Osteoblast (primary cell): ENCODE data around the gene HTT-AS. TPM values are rescaled to one million over a fixed set of nuclear protein-coding genes. Genes with fewer than 3 reads are reported as not detected.

Experiments
- DNase-seq: peaks from one replicate; pipeline ENCODE4 v3.0.0; 2011; ENCODE audit warnings: low spot score, mixed read lengths; ENCODE audit not compliant: insufficient read length; ENCODE audit errors: missing footprints
- H2AFZ ChIP-seq: 2 replicates; pipeline ENCODE4 v1.6.0; 2011; ENCODE audit warnings: mild to moderate bottlenecking, low read length
- H3K27ac ChIP-seq: 2 replicates; pipeline ENCODE4 v1.5.1; 2011; ENCODE audit warnings: mild to moderate bottlenecking, low read depth, low read length, moderate library complexity
- H3K27me3 ChIP-seq: 2 replicates; pipeline ENCODE4 v1.6.0; 2012; ENCODE audit warnings: mild to moderate bottlenecking, control low read depth, inconsistent platforms, low read length, moderate library complexity; ENCODE audit not compliant: insufficient read depth
- H3K36me3 ChIP-seq: 2 replicates; pipeline ENCODE4 v1.5.1; 2011; ENCODE audit warnings: mild to moderate bottlenecking, low read length, control low read depth, moderate library complexity; ENCODE audit not compliant: insufficient read depth
- H3K4me1 ChIP-seq: 2 replicates; pipeline ENCODE4 v1.5.1; 2011; ENCODE audit warnings: mild to moderate bottlenecking, low read length, control low read depth, moderate library complexity; ENCODE audit not compliant: insufficient read depth
- H3K4me2 ChIP-seq: 2 replicates; pipeline ENCODE4 v1.6.0; 2011; ENCODE audit warnings: mild to moderate bottlenecking, low read length; ENCODE audit not compliant: insufficient read depth
- H3K4me3 ChIP-seq: fragments of 200-600 bp; sonication (generic); 3 replicates; pipeline ENCODE4 v1.5.1; 2012; ENCODE audit warnings: mild to moderate bottlenecking, low read length, inconsistent platforms; ENCODE audit not compliant: insufficient read depth
- H3K79me2 ChIP-seq: 2 replicates; pipeline ENCODE4 v1.6.0; 2012; ENCODE audit warnings: mild to moderate bottlenecking, low read length, control low read depth, inconsistent platforms; ENCODE audit not compliant: insufficient read depth
- H3K9me3 ChIP-seq: 2 replicates; pipeline ENCODE4 v1.5.1; 2011; ENCODE audit warnings: low read depth, low read length, control low read depth
- H4K20me1 ChIP-seq: 2 replicates; pipeline ENCODE4 v1.6.0; 2012; ENCODE audit warnings: mild to moderate bottlenecking, low read length, control low read depth; ENCODE audit not compliant: insufficient read depth
- total RNA-seq: library from RNA; depleted of rRNA; stranded (reverse); fragments of >200 nt; gene quantifications from 2 replicates; pipeline ENCODE4 v1.2.3, GENCODE V29; 2012
- TF ChIP-seq, protein P1 (sequence below): IDR thresholded peaks from 2 replicates; pipeline ENCODE4 v1.5.1; 2011; ENCODE audit warnings: mild to moderate bottlenecking, low read depth, low read length, moderate library complexity; ENCODE audit errors: extremely low read depth

The HTT-AS gene
- total RNA-seq, 1 donor, result not detected

DNA sequence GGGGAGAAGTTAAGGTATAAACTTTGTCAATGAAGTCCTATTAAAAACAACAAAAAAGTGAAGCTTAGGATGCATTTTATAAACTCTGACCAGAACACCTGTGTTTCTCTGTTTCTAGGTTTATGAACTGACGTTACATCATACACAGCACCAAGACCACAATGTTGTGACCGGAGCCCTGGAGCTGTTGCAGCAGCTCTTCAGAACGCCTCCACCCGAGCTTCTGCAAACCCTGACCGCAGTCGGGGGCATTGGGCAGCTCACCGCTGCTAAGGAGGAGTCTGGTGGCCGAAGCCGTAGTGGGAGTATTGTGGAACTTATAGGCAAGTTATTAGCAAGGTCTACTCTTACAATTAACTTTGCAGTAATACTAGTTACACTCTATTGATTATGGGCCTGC is 46.8 kb upstream of the HTT-AS start:
- Histone ChIP-seq H3K4me1 (peaks cover 12% of the 10 kb centered on the region), H2AFZ (no peak overlapping the region), H3K79me2 (peaks cover 10% of the 10 kb centered on the region), H3K4me2 (no peak overlapping the region), H3K9me3 (no peaks in the 10 kb centered on the region), H3K27ac (no peak overlapping the region), H3K27me3 (no peaks in the 10 kb centered on the region), H3K4me3 (no peak overlapping the region), H4K20me1 (no peaks in the 10 kb centered on the region), H3K36me3 (peaks cover 40% of the 10 kb centered on the region)
- TF ChIP-seq, protein P1, sequence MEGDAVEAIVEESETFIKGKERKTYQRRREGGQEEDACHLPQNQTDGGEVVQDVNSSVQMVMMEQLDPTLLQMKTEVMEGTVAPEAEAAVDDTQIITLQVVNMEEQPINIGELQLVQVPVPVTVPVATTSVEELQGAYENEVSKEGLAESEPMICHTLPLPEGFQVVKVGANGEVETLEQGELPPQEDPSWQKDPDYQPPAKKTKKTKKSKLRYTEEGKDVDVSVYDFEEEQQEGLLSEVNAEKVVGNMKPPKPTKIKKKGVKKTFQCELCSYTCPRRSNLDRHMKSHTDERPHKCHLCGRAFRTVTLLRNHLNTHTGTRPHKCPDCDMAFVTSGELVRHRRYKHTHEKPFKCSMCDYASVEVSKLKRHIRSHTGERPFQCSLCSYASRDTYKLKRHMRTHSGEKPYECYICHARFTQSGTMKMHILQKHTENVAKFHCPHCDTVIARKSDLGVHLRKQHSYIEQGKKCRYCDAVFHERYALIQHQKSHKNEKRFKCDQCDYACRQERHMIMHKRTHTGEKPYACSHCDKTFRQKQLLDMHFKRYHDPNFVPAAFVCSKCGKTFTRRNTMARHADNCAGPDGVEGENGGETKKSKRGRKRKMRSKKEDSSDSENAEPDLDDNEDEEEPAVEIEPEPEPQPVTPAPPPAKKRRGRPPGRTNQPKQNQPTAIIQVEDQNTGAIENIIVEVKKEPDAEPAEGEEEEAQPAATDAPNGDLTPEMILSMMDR, result no peak
- DNase-seq, result no peak

DNA sequence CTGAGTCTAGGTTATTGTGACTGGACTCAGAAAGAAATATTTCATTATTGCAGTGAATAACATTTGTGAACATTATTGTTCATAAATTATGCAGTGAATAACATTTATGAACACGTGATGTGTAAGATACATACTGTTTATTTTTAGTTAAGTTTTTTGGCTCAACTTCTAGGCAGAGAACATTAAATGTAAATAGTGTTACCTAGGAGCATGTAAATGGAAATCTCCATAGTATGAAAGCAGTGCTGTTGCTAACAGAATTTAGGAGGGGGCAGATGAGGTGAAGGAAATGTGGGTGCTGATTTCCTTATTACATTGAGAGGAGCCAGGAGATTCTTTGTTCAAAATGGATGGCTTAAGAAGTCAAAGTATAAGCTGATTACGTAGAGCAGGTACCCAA is 45.1 kb upstream of the HTT-AS start:
- Histone ChIP-seq H2AFZ (no peak overlapping the region), H3K36me3 (peaks cover 45% of the 10 kb centered on the region), H3K79me2 (peaks cover 15% of the 10 kb centered on the region), H3K27me3 (no peaks in the 10 kb centered on the region), H3K27ac (no peak overlapping the region), H3K9me3 (no peaks in the 10 kb centered on the region), H3K4me1 (peaks cover 26% of the 10 kb centered on the region), H3K4me2 (no peak overlapping the region), H3K4me3 (no peak overlapping the region), H4K20me1 (no peaks in the 10 kb centered on the region)
- DNase-seq, result no peak
- TF ChIP-seq, protein P1, result no peak

DNA sequence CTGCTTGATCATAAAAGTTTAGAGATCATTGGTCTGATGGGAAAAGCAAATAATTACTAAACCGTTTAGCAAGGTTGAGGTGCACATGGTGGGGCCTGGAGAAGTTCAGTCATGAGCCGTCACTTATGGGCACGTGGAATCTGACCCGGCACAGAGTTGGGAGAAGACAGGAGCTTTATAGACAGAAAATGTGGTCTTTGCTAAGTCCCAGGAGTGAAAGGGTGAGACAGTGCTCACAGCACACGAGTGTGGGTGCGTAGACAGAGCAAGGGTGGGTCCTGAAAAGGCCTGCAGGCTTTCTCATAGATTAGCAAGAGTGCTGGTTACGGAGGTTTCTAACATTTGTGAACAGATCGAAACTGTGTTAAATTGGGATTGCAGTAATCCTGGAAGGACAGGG is 44.0 kb upstream of the HTT-AS start:
- H3K27ac ChIP-seq, result no peak overlapping the region
- H4K20me1 ChIP-seq, result no peaks in the 10 kb centered on the region

DNA sequence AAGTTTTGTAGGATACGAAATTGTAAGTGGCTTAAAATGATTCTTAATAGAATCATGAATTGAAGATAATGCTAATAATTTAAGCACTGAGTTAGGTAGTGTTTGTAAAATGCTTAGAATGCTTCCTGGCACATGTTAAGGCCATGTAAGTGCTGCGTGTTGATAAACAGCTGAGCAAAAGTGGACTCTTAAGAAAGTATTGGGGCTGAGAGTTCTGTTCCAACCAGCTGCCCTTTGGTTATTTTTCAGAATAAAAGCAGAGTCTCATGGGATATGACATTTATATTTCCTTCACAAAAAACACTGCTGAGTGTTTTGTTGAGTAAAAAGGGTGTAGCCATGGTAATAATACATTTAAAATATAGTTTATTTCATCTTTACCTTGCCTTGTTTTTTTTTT is 42.6 kb upstream of the HTT-AS start:
- TF ChIP-seq, protein P1, result no peak
- H3K27me3 ChIP-seq, result no peaks in the 10 kb centered on the region
- H3K36me3 ChIP-seq, result peaks cover 49% of the 10 kb centered on the region
- no peak overlapping the region for H3K4me3 ChIP-seq
- H3K9me3 ChIP-seq, result no peaks in the 10 kb centered on the region
- peaks cover 27% of the 10 kb centered on the region for H3K79me2 ChIP-seq
- H4K20me1 ChIP-seq, result no peaks in the 10 kb centered on the region
- DNase-seq, result no peak
- H3K4me1 ChIP-seq, result peaks cover 32% of the 10 kb centered on the region
- no peak overlapping the region for H2AFZ ChIP-seq
- H3K27ac ChIP-seq, result no peak overlapping the region
- H3K4me2 ChIP-seq, result no peak overlapping the region

More for the DNA sequence above, 44.0 kb upstream of the HTT-AS start:
- no peak overlapping the region for H2AFZ ChIP-seq
- H3K4me1 ChIP-seq, result peaks cover 27% of the 10 kb centered on the region
- no peaks in the 10 kb centered on the region for H3K27me3 ChIP-seq
- no peak overlapping the region for H3K4me3 ChIP-seq
- TF ChIP-seq, protein P1, result no peak
- peaks cover 18% of the 10 kb centered on the region for H3K79me2 ChIP-seq
- H3K4me2 ChIP-seq, result no peak overlapping the region
- H3K9me3 ChIP-seq, result no peaks in the 10 kb centered on the region
- H3K36me3 ChIP-seq, result peaks cover 45% of the 10 kb centered on the region
- DNase-seq, result no peak
